NCI-H526 (cell line): ENCODE measurements around the gene SLC17A9.

ENCODE experiments used
- DNase-seq, 2 experiments: peaks; one replicate each; lab custom pipeline; 2025; lab: John Stamatoyannopoulos, UW

The SLC17A9 gene, protein sequence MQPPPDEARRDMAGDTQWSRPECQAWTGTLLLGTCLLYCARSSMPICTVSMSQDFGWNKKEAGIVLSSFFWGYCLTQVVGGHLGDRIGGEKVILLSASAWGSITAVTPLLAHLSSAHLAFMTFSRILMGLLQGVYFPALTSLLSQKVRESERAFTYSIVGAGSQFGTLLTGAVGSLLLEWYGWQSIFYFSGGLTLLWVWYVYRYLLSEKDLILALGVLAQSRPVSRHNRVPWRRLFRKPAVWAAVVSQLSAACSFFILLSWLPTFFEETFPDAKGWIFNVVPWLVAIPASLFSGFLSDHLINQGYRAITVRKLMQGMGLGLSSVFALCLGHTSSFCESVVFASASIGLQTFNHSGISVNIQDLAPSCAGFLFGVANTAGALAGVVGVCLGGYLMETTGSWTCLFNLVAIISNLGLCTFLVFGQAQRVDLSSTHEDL

DNA sequence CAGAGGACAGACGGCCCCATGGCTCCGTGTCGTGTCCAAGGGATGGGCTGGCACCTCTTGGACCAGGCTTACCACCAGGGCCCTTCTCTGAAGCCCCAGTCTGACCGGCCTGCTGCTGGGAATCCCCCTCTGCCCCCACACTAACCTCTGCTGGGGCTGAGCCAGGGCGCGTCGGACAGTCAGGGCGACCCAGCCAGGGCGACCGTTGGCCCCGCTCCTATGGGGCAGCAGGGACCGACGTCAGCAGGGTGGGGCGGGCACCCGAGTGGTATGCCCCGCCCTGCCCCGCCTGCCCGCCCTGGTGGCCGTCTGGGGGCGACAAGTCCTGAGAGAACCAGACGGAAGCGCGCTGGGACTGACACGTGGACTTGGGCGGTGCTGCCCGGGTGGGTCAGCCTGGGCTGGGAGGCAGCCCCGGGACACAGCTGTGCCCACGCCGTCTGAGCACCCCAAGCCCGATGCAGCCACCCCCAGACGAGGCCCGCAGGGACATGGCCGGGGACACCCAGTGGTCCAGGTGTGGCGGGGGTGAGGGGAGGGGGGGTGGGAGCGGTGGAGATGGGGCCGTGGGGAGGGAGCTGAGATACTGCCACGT, at the start of gene SLC17A9:
Gene SLC17A9 (plus strand): TSS at position 337 of the 595 bp plus-strand sequence. CDS start 122 bp downstream, at position 459.
- DNase-seq = no peak

DNA sequence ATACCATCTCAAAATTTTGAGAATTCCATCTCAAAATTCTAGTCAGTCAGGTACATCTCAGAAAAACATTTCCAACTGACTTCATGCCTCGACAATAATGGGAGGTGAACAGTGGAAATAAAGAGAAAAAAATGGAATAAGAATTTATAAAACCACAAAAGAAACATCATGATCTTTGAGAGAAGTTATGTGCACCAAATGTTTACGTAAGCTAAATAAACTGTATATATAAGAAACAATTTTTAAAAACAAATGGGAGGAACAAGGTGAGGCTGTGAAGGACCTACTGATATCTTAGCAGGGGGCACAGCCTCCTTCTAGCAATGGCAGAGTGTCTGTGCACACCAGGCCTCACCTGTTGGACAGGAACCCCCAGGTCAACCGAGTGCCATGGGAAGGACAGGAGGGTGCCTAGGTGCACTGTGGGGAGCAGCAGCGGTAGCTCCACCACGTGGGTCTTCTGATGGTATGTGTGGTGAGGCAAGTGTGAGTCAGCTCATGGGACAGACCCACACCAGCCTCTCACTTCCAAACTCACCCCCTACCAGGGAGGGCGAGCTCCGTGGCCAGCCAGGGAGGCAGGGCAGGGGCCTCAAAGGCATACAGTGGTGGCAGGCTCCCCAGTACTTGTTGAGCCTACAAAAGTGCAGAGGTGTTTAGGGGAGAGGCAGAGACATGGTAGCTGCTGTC, 49.4 kb upstream of the SLC17A9 start:
- DNase-seq = no peak

DNA sequence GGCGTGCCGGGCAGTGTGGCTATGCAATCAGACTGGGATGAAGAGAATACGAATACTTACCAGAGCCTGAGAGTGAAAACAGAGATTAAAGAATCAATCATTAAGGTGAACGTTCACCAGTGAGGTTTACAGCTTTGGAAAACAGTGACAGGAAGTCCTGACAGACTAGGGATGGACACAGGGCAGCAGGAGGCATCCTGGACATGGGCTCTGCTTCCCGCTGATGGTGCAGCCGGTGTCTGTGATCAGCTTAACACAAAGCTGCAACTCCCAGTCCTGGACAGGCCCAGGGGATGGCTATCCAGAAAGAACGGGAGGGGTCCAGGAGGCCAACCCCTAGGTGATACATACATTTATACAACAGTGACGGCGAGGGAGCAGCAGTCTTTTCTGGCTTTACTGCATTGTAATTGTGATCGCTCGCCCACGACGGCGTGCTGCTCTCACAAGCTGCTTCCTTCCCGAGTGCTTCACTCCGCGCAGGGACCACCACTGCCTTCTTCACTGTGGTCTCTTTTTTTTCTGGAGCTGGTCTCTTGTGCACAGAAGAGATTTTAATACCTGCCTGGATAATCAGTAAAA, 46.9 kb upstream of the SLC17A9 start:
- DNase-seq = no peak

DNA sequence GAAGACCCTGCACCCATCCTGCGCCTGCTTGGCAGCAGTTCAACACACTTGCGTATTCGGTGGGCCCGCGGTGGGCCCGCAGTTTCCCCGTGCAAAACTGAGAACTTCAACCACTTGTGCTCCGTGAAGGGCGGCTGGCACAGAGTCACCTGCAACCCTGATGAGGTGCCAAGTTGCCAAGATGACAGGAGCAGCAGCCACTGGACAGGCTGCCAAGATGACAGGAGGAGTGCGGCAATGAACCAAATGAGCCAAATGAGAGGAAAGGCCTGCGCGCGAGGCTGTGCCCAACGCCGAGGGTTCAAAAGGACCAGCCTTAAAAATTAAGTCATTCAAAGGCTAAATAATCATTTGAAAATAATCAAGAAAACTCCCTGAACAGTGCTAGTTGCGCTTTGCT, 46.3 kb upstream of the SLC17A9 start:
- no peak for DNase-seq

DNA sequence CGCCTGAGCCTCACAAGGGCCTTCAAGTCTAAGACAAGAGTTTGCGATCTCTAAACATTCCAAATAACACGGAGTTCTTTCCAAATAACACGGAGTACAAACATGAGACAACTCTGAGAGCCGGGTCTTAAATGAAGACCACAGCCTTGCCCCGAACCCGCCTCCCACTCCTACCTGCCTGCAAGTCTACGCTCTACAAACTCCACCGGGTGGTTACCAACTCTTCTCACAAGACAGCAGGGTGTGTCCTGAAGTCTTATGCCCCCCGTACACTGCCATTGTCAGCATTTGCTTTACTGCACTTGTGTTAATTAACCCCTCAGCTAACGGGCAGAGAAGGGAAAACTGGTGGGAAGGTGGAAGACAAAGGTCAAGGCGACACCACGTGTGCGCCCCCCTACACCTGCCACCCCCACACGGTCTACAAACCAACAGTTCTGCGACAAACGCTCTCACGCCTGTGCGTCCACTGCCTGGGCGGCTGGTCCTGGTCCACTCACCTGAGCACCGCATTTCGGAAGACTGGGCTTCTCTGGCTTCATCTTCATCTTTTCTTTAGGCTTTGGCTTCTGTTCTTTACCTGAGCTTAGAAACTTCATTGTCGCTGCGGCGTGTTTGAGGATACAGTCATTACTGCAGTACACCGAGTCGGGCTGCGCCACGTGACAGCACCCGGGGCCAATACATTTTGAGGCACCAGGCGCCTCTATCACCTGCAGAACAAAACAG, 45.7 kb upstream of the SLC17A9 start:
- no peak for DNase-seq

DNA sequence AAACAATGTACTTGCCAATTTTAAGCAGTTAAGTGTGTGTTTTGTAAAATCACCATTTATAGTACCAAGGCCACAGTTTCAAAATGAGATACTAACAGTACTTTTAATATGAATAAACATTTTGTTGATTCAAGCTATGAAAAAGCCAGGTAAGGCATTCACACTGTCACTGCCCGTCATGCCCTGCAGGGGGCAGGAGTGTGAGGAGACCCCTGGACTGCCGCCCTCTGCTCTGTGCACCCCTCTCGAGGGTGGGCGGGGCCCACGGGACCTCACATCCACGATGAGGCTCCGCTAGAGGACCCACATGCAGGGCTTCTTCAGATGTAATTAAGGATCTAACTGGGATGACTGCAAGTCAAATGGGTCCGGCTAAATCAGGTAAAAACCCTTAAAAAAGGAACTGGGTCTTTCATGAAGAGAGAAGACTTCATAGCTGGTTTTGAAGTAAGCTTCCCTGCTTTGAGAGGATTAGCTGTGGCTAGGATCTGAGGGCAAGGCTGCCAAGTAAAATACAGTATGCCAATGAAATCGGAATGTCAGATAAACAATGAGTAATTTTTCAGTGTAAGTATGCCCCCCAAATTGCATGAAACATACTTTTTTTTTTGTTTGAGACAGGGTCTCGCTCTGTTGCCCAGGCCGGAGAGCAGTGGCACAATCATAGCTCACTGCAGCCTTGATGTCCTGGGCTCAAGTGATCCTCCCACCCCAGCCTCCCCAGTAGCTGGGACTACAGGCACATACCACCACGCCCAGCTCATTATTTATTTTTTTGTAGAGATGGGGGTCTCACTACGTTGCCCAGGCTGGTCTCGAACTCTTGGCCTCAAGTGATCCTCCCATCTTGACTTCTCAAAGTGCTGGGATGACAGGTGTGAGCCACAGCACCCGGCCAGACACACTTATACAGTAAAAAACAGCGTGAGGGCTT, 44.9 kb upstream of the SLC17A9 start:
- peak in 1 of 2 experiments; percentile 45 for DNase-seq

DNA sequence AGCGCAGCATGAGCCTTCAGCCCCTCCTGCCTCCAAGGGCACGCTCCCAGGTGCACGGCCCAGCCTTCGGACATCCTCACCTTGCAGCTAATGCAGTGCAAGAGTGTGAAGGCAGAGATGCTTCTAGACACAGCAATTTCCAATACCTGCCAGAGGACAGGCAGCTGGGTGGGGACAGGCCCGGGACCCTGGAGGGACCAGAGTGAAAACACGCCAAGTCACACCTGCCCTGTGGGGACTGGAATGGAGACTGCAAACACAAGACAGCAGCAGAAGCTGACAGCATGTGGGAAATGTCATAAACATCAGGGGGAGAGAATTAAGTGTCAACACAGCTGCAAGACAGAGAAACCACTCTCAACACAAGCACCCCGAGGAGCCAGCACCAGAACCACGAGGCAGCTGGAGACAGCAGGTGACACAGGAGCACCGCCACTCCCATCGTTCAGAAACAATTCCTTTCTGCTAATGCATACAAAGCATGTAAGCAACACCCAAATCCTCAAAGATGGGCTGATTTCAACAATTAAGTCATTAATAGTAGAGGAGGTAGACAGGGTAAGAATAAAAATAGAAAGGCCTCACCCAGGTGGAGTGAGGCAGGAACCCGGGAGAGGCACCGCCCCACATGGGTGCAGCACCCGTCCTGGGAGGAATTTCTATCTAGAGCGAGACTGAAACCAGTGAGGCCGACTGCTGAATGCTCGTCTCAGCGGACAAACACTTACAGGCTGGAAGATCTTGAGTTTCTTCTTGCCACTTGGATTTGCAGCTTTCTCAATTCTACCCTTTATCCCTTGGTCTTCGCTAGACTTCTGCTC, 43.3 kb upstream of the SLC17A9 start:
- no peak for DNase-seq

DNA sequence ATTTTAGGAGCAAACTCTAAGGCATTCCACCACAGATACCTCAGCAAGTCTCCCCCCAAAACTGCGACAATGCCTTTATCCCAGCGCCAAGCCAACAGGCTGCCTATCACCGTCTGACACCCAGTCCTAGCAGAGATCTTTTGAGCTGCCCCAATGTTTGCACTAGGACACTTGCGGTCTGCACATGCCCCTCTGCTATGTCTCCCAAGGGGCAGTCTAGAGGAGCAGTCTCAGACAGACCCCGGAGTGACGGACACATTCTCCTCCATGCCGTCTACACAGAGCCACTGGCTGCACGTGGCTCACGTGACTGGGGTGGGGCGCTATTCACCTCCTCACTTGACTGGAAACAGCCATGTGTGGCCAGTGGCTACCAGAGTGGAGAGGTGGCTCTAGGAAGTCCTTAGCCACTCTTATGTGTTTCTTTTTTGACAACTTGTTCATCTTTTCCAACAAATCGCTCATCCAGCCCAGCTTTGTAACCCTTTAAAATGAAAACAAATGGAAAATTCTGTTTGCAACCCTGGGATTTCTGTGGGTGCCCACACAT, 42.2 kb upstream of the SLC17A9 start:
- DNase-seq = no peak

DNA sequence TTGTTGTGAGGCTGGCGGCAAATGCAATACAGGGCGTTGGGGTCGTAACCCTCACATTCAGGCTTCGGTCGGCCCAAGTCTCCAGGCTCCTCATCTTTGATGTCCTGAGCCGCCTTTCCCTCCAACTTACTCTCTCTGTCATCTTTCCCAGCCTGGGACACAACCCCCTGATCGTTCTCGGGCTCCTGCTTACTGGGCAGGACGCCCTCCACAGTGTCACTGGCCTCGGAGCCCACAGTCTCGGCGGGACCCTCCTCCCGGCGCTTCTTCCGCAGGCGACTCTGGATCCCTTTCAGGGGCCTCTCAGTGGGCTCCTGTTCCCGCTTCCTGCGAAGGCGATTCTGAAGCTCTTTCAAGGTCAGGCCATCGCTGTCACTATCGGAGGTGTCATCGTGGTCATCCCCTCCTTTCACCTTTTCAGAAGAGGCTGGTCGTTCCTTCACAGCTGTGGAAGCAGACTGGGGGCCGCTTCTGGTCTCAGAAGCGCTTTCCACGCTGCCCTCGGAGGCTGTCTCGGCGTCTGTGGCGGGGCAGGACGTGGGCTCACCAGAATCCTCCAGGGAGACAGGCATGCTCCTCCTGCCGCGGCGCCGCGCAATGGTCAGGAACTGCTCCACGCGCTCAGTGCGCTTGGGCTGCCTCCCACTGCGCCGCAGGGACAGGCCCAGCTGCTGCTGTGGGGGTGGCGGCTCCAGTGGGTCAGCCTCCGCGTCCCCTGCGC, 41.6 kb upstream of the SLC17A9 start:
- DNase-seq = no peak

DNA sequence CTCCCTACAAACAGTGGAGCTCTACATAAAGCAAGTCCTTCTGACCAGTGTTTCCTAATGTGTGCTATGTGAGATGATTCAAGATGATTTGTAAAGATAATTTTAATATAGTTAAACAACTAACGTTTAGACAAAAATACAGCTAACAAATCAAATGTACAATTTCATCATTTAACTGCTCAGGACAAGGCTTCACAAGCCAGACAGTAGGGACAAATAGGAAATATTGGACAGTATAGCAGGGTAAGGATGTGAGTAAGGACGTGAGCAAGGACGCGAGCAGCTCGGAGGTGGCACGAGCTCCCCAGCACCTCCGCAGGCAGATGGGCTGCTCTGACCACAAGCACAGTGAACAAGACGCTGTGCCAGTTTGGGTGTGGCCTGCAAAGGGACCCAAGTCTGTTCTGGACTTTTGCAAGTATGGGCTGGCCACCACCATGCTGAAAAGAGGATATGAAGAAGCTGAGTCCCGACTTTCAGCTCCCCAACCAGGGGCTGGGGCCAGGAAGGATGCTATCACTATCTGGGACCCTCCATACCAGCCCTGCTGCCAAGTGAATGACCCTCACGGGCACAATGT, 40.7 kb upstream of the SLC17A9 start:
- no peak for DNase-seq

DNA sequence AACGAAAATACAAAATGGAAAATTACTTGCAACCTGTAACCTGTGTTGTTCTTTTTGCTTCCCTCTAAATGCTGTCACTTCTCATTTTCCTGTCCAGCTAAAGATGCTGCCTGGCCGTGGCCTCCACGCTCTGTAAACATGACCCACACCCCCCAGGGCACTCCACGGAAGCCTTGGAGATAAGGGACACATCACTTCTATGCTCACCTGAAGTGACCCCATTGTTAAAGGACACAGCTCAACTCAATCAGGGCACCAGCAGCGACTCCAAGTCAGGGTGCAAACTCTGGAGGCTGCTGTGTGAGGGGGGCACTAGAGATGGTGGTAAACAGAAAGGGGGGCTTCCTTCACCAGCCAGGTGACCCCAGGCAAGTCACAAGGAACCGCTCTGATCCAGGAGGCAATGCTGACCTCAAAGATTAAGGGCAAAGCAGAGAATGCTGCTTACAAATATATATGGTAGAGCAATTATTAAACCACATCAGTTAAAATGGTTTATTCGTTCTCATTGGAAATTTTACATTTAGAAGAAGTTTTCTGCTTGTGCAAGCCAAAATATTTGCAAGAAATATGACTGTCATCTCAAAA, 39.4 kb upstream of the SLC17A9 start:
- no peak for DNase-seq

DNA sequence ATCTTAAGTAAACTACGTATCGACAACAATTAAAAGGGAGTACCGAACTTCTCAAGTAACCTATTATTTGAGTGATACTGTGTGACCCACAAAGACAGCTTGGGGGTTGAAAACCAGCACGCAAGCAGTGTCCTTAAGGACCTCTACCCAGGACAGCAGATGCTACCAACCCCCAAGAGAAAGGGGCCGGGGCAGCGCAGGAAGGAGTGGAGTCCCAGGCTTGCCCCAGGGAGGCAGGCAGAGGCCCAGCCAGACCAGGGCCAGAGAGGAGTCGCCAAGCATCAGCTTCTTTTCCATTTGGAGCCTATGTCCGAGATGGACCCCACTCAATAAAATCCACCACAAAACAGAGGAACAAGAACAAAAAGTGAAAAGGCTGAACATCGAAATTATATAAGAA, 38.1 kb upstream of the SLC17A9 start:
- DNase-seq = no peak

DNA sequence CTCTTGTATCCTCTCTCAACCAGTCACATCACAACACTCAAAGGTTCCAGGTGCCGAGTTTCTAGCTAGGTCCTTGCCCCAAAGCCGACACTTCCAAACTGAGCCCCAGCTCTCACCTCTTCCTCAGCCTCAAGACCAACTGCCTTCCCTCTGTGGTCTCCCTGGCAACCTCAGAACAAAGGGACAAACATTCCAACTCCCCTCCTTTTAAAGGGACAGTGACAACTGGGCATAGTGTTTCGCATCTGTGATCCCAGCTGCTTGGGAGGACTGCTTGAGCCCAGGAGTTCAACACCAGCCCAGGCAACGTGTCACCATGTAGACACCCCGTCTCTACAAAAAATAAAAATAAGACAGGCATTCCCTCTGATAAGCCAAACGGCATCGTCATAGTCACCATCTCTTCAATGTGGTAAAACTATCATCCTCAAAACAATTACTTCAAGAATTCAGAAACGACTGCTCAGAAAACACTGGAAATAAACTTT, 37.5 kb upstream of the SLC17A9 start:
- DNase-seq = peak; percentile 88 to 90

DNA sequence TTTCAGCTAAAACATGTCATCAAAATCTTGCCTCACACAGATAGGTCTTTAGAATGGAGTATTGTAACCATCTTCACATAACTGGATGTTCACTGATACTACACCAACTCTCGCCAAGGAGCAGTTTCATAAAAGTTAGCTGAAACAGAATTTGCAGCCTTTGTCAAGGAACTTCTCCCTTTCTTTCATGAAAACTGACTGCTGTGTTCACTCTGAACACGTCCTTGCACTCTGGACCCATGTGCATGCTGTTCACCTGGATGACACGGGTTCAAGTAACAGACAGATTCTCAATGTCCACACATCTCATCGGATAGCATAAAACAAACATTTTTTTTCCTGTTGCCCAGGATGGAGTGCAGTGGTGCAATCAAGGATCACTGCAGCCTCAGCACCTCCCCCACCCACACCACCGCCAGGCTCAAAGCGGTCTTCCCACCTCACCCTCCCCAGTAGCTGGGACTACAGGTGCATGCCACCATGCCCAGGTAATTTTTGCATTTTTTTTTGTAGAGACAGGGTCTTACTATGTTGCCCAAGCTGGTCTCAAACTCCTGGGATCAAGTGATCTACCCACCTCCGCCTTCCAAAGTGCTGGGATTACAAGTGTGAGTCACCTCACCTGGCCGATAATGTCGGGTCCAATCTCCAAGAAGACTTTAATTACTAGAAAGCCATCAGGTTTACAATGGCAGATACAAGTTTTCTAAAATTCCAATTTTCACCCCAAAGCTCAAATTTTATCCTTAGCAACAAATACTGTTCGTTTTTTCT, 35.6 kb upstream of the SLC17A9 start:
- DNase-seq = no peak

DNA sequence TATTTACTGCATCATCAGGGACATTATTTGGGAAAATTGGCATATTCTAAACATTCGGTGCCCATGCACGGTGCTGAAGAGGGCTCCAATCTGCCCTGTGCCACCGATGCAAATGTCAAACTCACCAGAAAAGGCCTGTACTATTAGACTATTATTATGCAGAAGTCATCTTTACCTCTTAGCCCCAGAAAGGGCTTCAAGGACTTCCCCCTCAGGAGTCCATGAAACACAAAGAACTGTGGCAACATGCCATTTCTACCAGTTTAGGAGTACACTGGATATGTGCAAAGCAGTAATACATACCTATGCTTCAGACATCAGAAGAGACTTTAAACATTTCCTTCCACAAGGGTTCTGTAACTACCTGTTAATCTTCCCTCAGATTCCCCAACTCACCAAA, 34.8 kb upstream of the SLC17A9 start:
- DNase-seq = no peak

DNA sequence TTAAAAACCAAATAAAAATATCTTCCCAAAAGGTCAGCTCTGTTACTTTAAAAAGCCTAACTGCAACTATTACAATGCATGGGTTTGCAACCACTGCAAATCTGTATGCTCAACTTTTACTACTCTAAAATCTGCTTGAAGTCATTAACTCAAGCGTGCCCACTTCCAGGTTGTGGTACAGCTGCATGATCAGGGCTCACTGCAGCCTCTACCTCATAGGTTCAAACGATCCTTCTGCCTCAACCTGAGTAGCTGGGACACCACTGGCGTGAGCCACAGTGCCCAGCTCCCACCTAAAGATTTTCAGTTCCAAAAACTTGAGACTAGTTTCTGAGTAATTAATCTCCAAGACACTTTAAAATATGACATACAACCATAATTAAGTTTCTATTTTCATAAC, 34.4 kb upstream of the SLC17A9 start:
- no peak for DNase-seq

DNA sequence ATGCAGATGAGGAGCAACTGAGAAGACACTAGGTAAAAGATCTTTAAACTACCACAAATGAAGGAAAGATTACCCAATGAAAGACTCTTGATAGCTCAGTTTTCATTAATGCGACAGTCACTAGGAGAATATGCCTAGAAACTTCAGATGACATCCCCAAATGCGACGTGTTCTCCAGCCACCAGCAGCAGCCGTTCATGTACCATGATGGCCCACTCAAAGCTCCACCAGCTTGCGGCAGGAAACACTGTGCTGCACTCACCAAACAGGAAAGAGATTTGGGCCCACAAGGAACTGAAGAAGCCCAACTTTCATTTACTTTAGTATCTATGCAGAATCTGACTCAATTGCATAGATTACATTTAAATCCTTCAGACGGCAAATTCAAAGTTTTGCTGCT, 33.7 kb upstream of the SLC17A9 start:
- DNase-seq = no peak
